Stimulated activated CD8-positive, alpha-beta memory T cell treated with anti-CD3 and anti-CD28 coated beads, Interleukin-7, amount 100 ng/mL, for 24 hours (primary cell): ENCODE results near the gene MGLL.
"Not testable (repeated sequence)": the region's sequence is repeated elsewhere in the genome, so short reads cannot be mapped to it uniquely, and the experiment has no call there.

Experiments used
- DNase-seq: peaks from one replicate; pipeline ENCODE4 v3.0.0-alpha.2; 2020; ENCODE audit warnings: low read depth

The MGLL gene

DNA sequence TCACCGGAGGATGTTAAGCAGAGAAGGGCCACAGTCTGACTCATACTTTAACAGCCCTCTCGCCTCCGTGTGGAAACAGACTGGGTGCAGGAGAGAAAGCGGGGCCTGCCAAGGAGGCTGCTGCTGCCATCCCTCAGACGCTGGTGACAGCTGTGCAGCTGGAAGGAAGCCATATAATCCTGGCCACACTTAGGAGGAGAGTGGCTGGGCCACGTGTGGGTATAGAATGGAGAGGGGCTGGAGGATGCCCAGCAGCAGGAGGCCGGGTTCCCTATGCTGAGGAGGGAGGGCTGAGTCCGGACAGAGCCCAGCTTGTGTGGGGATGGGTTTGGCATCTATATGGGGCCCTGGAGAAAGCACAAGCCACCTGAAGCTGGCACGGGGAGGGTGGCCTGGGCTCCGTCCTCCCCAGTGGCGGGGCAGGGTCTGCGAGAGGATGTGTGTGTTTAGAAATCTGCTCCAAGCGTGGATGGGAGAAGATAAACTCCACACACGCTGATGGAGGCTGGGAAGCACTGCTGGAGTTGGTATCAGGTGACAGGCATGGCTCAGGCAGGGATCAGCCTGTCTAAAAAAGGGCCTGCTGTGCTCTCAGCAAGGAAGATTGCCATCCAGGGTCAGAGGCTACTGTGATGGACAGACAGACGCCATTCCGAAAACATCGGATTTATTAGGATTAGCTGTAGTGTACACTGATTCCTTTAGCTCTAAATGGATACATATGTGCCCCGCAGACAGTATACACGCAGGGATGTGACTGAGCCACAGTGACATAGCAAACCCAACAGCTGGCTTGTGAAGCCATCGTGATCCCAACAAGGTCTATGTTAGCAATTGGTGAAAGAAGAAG is 133.7 kb downstream of the MGLL start:
- DNase-seq = no peak

DNA sequence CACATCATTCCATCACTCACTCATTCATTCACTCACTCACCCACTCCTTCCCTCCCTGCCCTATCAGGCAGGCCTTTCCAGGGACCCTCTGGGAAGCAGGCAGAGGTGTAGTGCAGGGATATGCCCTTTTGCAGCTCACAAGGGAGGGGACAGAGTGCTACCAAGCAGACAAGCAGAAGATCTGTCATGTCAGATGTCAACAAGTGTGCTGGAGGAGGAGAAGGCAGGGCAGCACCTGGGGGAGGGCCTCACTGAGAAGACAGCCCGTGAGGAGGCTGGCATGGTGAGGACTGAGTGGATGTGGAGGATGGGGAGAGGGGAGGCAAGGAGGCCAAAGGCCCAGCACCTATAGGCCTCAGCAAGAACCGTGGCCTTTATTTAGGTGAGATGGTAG is 134.3 kb downstream of the MGLL start:
- DNase-seq = no peak

DNA sequence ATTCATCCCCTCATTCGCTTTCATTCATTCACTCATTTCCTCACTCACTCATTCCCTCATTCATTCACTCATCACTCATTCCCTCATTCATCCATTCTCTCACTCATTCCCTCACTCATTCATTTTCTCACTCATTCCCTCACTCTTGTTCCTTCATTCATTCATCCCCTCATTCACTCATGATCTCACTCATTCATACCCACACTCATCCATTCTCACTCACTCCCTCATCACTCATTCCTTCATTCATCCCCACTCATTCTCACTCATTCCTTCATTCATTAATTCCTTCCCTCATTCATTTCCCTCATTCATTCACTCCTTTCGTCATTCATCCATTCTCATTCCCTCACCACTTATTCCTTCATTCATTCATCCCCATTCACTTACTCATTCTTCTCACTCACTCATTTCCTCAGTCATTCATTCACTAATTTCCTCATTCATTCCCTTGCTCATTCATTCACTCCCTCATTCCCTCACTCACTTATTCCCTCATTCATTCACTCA is 135.0 kb downstream of the MGLL start:
- no peak for DNase-seq

DNA sequence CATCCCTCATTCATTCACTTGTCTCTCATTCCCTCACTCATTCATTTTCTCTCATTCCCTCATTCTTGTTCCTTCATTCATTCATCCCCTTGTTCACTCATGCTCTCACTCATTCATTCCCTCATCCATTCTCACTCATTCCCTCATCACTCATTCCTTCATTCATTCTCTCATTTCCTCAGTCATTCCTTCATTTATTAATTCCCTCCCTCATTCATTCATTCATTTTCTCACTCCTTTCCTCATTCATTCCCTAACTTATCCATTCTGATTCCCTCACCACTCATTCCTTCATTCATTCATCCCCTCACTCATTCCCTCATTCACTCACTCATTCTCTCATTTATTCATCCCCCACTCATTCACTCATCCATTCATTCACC is 135.8 kb downstream of the MGLL start:
- DNase-seq = no peak

DNA sequence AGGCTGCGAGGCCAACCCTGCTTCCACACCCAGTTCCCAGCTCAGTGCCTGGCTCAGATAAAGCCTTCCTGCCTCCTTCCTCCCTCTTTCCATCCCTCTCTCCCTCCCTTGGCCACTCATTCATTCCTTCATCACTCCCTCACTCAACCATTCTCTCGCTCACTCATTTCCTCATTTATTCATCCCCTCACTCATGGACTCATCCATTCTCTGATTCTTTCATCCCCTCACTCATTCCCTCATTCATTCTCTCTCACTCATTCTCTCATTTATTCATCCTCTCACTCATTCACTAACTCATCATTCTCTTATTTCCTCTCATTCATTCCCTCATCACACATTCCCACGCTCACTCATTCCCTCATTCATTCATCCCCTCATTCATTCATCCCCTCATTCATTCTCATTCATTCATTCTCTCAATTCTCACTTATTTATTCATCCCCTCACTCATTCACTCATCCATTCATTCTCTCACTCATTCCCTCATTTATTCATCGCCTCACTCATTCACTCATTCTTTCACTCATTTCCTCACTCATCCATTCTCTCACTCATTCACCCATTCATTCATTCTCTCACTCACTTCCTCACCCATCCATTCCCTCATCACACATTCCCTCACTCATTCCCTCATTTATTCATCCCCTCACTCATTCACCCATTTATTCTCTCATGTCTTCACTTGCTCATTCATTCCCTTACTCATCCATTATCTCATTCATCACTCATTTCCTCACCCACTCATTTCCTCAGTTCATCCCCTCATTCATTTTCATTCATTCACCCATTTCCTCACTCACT is 136.4 kb downstream of the MGLL start:
- DNase-seq = no peak

DNA sequence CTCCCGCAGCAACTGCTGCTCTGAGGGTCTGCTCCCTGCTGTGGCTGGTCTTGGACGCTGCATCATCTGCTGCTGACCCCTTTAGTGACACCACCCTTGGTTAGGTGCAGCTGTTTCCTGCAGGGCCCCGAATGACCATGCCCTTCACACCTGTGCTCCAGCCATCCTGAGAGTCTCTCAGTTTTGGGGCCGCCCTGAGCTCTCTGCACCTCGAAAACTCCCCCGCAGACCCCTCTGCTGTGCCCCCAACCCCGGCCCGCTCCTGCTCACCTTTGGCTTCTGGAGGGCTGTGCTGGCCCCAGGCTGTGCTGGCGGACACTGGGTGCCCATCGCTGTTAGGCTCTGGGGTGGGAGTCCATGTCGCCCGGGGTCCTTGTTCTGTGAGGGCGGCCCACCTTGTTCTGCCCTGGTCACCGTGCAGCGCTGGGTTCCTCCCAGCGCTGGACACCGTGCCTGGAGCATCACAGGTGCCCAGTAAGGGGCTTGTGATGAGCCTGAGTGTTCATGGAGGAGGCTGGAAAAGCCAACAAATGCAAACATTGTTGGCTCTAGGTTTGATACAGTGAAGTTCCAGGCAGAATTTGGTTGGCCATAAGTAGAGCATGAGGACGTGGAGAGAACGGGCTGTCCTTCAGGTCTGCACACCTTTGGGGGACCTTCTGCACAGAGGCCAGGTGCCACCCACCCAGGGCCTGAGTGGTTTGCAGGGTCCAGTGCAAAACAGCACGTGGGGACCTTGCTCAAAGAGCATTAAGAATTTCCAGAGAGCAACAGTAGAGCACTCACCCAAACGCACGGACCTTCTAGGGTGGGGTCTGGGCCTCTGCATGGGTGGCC is 137.2 kb downstream of the MGLL start:
- DNase-seq = no peak

DNA sequence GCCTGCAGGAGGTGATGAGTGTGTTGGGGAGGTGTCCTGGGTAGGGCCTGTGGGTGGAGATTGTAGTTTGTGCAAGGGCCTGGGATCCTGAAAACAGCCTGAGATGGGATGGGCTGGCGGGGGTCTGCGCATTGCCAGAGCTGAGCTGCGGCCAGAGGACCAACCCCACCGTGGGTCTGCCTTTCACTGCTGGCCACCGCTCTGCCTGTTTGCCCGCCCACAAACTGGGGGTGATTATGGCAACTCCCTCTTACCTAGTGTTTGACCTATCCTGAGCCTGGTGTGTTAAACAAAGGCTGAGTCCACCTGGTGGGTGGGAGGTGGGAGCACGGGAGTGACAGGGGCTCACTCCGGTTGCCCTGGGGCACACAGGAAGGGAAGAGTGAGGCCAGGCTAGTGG is 139.8 kb downstream of the MGLL start:
- DNase-seq = no peak

DNA sequence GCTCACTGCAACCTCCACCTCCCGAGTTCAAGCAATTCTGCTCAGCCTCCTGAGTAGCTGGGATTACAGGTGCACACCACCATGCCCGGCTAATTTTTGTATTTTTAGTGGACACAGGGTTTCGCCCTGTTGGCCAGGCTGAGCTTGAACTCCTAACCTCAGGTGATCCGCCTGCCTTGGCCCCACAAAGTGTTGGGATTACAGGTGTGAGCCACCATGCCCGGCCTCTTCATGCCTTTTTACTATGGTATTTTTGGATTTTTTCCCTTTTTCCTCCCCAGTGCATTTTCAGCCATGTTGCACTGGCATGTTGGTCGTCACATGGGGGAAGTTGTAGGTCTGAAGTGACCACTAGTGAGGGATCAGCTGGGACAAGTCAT is 140.2 kb downstream of the MGLL start:
- DNase-seq = not testable (repeated sequence)

DNA sequence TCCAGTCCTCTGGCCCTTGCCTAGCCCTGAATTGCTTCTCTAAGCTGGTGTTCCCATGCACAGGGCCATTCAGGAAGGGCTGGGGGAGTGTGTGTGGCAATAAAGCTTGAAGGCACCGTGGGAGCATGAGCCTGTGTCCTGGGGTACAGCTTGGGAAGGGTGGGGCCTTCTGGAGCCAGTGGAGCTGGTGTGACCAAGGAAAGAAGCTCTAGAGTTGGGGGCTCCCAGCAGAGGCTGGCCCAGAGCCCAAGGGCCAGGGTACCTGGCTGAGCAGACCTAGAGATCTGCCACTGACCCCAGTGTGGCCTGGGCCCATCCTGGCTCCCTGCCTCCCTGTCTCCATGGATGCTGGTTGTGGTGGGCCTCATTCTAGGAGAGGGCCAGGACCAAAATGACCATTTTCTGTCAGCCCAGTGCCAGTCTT is 141.5 kb downstream of the MGLL start:
- DNase-seq = no peak

DNA sequence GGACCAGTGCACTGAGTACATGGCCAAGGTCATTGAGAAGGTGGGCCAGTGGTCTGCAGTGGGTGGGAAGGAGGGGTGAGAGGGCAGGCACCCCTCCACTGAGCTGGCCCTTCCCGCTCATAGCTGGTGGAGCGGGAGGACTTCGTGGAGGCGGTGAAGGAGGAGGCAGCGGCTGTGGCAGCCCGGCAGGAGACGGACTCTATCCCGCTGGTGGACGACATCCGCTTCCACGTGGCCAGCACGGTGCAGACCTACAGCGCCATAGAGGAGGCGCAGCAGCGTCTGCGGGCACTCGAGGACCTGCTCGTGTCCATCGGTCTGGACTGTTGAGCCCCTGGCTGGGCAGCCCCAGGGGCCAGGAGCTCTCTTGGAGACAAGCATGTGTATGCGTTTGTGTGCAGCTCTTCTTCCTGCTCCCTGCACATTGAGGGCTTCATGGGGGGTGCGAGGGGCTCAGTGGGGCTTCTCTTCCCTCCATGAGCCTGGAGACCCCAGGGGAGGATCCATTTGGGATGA is 142.1 kb downstream of the MGLL start:
- DNase-seq = no peak

DNA sequence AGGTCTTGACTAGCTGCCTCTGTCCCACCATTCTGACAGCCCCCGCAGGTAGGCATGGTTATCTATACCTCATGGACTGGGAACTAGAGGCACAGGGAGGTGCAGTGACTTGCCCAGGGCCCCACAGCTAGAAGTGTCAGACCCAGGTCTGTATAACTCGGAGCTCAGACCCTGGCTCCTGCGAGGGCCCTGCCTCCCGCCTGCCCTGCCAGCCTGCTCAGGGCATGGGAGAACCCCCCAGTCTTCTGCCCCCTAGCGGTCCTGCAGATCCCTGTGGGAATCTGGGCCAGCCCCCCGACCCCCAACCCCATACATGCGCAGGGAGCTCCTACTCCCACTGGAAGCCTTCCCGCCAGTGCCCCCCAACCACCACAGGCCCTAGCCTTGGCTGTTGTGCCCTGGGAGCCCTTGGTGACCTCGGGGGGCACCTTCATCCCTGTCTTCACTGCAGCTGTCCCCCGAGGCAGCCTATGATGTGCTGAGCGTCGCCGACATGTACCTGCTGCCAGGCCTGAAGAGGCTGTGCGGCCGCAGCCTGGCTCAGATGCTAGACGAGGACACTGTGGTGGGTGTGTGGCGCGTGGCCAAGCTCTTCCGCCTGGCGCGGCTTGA is 142.7 kb downstream of the MGLL start:
- DNase-seq = no peak

DNA sequence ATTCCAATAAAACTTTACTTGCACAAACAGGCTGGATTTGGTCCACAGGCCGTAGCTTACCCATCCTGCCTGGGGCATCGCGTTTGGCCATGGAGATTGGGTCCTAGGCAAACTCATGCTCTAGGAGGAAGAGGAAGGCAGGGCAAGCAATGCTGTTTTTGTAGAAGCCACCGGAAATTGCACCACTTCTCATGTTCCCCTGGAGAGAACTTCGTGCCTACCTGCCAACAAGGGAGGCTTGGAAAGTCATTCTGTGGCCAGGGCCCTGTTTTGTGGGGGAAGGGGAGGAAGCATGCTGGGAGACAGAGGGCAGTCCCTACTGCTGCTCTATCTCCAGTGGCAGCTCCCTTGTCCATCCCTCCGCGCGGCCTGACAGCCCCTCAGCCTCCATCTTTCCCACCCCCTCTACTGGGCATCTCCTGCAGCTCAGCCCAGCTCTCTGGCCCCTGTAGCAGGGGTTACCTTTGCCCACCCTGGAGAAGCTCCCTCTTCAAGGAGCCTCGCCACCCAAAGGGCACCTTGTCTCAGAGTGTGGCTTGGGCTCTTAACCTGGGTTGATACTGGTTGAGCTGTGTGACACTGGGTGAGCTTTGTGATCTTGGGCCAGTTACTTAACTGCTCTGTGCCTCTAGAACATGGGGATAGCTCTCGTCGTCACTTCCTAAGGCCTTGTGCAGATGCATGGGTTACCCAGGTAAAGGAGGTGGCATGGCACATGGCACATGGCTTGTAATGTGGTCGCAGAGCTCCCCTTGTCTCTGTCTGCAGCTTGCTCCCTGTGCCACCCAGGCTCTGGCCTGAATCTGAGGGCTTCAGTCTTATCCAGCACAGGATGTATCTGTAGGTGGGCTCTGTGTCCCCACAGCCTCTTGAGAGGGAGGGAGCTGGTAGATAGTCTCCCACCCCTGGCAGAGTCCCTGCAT is 143.4 kb downstream of the MGLL start:
- DNase-seq = no peak

DNA sequence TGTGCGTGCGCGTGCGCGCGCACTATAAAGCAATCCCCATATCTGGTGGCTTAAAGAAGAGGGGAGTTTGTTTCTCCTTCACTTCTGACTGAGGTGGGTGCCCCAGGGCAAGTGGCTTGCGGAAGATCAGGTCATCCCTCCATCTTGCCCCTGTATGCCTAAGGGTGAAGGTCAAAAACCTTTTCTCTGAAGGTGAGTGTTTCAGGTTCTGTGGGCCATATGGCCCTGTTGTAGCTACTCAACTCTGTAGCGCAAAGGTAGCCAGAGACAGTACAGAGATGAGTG is 144.1 kb downstream of the MGLL start:
- DNase-seq = no peak

DNA sequence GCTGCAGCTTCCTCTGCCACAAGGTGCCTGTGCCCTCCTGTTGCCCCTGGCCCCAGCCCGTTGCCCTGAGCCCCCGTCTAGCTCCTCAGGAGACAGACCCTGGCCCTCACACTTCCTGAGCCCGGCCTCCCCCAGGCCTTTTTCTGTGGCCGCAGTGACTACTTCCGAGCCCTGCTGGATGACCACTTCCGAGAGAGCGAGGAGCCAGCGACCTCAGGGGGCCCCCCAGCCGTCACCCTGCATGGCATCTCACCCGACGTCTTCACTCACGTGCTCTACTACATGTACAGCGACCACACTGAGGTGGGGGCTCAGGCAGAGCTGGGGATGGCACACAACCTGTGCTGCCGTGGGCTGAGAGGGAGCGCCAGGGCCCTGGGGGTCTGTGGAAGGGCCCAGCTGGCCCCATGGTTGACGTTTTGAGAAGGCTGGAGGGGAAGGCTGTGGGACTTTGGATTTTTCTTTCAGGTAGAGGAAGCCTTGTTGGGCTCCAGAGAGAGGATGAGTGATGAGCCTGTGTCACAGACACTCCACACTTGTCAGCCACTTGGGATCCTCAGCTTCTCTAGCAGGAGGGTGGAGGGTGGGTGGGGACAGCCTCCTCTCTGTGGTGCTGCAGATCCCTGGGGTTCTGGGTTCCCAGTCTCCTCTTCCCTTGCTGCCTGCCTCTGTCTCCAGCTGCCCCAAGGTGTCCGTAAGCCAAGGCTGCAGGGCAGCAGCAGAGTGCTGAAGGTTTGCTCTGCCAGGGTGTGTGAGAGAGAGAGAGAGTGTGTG is 144.6 kb downstream of the MGLL start:
- no peak for DNase-seq

DNA sequence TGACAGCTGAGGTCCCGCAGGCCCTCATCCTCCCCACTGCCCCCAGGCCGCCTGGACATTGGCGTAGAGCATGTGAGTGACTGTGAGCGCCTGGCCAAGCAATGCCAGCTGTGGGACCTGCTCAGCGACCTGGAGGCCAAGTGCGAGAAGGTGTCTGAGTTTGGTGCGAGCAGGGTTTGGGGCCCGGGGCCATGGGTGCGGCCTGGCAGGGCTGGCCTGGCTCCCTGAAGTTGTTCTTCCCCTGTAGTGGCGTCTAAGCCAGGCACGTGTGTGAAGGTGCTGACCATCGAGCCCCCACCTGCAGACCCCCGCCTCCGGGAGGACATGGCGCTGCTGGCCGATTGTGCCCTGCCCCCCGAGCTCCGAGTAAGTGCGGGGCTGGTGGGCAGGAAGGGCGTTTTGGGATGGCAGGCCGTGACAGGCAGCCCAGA is 145.4 kb downstream of the MGLL start:
- DNase-seq = no peak

DNA sequence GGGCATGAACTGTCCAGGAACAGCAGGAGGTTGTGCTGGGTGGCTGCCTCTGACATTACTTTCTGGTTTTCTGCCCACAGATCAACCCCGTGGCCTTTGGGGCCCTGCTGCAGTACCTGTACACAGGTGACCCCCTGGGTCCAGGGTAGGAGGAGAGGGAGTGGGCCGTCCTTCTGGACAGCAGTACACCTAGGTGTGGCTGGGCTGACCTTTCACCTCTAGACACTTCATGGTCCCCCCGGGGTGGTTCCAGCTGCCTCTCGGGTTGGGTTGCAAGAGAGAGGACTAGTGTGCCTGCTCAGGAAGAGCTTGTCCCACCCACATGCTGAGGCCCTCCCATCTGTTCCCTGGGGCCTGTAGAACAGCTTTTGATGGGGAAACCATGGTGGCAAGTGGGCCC is 145.9 kb downstream of the MGLL start:
- DNase-seq = no peak

DNA sequence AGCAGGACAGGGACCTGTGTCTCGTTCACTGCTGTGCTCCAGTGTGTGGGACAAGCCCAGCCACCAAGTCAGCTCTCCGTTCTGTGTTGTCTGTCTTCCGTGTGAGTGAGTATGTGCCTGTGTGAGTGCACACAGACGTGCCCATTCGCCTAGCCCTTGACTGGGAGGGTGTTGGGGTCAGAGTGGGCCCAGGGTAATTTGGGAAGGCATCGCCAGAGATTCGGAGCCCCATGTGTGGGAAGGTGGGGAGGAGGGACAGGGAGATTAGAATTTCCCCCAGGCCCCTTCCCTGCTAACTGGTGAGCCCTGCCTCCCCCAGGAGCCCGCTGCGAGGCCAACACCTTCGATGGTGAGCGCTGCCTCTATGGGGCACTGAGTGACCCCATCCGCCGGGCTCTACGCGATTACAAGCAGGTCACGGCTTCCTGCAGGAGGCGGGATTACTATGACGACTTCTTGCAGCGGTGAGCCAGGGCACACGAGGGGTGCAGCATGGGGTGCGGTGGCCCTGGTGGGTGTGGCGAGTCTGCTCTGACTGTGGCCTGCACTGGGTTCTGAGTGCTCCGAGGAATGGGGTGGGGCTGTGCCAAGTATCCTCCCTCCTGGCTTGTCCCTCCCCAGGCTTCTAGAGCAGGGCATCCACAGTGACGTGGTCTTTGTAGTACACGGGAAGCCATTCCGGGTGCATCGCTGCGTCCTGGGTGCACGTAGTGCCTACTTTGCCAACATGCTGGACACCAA is 146.5 kb downstream of the MGLL start:
- no peak for DNase-seq

DNA sequence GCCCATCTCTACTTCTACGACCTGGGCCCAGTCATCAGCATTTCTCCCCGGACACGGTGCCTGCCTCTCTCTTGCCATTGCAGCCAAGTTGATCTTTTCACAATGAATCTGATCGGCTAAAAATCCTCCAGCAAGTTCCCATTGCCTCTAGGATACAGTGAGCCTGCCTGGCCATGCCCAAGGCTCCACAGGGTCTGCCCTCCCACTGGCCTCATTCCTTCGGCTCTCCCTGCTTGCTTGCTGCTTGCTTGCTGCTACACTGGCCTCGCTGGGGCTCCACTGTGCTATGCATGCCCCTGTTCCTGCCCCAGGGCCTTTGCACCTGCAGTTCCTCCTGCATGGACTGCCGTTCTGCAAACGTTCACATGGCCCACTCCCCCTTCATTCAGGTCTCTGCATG is 147.5 kb downstream of the MGLL start:
- no peak for DNase-seq

DNA sequence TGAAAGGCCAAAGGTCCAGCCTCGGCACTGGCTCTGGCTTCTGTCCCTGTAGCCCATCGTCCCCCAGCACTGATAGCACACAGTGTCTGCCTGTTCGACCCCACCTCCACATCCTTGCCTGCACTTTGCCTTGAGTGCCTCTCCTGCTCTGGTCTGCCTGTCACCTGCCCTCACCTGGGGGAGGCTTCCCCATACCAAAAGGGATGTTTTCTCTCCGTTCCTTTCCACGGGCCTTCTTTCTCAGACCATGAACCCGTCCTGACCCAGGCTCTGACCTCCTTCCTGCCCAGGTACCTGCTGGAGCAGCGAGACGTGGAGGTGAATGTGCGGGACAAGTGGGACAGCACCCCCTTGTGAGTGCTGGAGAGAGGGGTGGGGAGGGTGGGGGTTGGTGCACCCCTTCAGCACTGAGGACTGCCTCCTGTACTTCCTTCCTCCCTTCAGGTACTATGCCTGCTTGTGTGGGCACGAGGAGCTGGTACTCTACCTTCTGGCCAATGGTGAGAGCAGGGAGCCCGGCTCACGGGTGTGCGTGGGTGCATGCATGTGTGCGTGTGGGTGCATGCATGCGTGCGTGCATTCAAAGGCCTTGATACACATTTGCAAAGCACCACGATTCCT is 148.1 kb downstream of the MGLL start:
- no peak for DNase-seq
